Measurements from ENCODE around the gene TMC4.
A peak's percentile ranks its signal among the peaks of the same experiment; 100 is the strongest.

The TMC4 gene

DNA sequence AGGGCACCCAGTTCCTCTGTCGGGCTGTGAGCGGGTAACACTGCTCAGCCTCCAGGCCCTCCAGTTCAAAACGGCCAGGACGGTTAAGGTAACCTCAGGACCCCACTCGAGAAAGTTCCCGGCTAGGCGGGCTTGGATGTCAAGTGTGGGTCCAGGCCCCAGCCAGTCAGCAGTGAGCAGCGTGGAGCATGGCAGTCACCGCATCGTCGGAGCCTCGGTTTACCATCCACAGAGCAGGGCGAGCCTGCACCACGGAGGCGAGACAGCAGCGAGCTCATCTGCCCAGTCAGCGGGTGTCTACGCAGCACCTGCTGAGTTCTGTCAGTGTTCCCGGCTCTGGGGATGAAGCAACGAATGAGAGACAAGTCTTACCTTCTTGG is 43.4 kb downstream of the TMC4 start:
- no peak for DNase-seq (ENCODE audit: low read depth)

GRCh38 chr19:54128796-54129616 is 44.0 kb downstream of the TMC4 start:
- no peak for DNase-seq (ENCODE audit: low read depth)

DNA sequence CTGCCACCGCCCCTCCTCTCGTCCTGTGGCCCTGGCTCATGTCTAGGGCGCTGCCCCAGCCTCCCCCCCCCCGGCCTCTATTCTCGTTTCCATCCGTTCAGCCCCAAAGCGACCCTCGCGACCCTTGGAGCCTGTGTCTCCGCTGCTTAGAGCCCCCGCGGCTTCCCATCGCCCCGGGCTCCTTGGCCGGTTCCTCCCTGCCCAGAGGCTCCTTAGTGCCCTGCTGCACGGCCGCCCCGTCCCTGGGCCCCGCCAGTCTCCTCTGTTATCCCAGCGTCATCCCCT is 44.6 kb downstream of the TMC4 start:
- no peak for DNase-seq (ENCODE audit: low read depth)

GRCh38 chr19:54127688-54128440 is 45.1 kb downstream of the TMC4 start:
- DNase-seq (ENCODE audit: low read depth) = no peak

GRCh38 chr19:54125713-54126112 is 47.2 kb downstream of the TMC4 start:
- DNase-seq (ENCODE audit: low read depth) = no peak

DNA sequence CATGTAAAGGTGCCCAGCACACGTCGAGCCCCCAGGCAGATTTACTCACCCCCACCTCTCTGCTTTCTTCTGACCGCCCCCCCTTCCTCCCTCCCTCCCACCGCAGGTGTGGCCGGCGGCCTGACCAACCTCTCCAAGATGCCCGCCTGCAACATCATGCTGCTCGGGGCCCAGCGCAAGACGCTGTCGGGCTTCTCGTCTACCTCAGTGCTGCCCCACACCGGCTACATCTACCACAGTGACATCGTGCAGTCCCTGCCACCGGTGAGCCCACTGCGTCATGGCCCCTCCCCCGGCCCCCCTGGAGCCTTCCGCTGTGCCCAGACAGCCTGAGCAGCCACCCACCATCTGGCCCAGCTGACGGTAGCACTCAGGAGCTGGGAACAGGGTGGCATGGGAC is 48.6 kb downstream of the TMC4 start:
- DNase-seq (ENCODE audit: low read depth) = no peak

- no peak for DNase-seq (ENCODE audit: low read depth)
Measured at GRCh38 chr19:54123682-54124081, 49.3 kb downstream of the TMC4 start.

DNA sequence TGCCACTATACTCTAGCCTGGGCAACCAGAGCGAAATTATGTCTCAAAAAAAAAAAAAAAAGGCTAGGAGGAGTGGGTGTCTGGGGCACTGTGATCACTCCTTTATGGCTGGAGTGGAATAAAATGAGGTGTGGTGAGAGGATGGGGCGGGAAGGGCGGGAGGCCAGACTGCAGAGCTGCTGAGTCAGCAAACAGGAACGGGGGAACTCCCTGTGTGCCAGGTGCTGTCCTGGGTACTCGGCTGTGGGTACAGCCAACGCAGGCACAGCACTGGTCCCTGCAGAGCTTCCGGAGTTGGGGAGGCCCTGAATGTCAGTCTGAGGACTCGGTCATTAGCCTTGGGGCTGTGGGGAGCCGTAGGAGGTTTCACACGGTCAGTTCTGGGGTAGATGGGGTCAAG is 51.7 kb downstream of the TMC4 start:
- no peak for DNase-seq (ENCODE audit: low read depth)

DNA sequence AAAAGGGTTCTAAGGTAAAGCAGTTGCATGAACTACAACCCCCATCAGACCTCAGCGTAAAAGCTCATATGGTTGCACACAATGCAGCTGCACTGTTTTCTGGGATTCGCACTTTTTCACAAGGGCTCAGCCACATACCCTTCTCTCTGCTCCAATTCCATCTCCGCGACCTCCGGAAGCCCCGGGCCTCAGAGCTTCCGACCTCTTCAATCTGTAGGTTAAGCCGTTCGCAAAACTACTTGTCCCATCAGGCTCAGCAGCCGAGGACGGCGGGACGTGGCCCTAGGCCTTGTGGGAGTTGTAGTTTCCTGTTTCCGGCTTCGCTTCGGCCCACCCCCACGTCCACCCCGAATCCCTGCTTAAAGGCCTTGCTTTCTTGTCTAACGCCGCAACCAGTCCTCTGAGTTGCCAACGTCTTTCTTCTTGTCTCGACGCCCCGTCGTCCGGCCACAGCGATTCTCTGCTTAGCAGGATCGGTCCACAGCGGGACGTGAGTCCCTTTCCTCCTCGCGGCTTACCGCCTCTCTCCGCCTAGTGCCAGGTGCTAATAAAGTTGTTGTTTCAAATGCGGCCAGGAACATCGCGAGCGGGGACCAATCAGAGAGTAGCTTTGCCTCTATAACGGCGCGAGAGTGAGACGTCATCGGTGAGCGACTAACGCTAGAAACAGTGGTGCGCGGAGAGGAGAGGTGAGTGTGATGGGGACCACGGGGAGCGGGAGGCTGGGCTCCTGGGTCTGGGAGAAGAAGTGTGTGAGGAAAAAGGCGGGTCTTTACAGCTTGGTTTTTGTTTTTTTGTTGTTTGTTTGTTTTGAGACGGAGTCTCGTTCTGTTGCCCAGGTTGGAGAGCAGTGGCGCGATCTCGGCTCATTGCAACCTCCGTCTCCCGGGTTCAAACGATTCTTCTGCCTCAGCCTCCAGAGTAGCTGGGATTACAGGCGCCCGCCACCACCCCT is 57.6 kb downstream of the TMC4 start, which contains the start of the genes PRPF31 and TFPT:
Gene PRPF31, plus strand, starts transcription at position 646 of the 955 bp plus-strand sequence. CDS start 2,525 bp downstream, outside the sequence.
Gene TFPT, minus strand, starts transcription at position 549 of the 955 bp plus-strand sequence. Its CDS starts 388 bp downstream, at position 161.
- DNase-seq (ENCODE audit: low read depth) = peak; percentile 96

- DNase-seq (ENCODE audit: low read depth) = no peak
Measured at GRCh38 chr19:54114340-54115108, 58.4 kb downstream of the TMC4 start.

All from GM04504 (cell line).